ENCODE data around the gene DPH7. TPM values are rescaled to one million over a fixed set of nuclear protein-coding genes. Genes with fewer than 3 reads are reported as not detected.

DPH7 gene
- total RNA-seq, 1 experiment from 2014 or later: 54.4 TPM

DNA sequence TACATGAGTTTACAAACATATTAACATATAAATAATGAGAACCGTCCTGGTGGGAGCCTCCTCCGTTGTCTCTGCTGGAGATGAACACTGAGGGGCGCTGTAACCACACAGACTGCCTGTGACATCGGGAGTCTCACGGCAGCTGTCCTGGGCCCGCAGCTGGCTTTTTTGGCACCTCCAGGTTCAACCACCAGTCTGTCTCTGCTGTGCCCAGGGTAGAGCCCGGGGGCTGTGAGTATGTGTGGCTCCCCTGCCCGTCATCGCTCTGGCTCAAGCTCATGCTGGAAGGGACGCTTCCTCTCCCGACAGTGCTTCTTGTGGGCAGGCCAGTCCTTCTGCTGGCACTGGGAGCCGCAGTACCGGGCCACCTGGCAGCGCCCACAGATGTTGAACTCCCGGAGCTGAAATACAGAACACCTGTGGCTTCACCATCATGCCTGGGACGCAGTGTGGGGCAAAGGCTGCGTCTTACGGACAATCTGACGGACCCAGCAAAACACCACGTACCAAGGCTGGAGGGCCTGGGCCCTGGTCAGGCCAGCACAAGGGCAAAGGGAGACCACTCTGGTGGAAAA is 3.6 kb upstream of the DPH7 start:
- peak; percentile 55 to 66 (median 58); a peak in 5 of 6 replicates for TF ChIP-seq CTCF (IDR thresholded peaks at IDR 0.05 in 2 of 3, conservative IDR thresholded peaks at IDR 0.05 in 1 of 3; ENCODE audit: borderline replicate concordance in 1 of 3, insufficient read depth in 1 of 3, low read depth in 2 of 3, low read length in 2 of 3)
- peak; percentile 83 for TF ChIP-seq RAD21 (IDR thresholded peaks at IDR 0.05; ENCODE audit: low read depth)
- TF ChIP-seq CEBPB (IDR thresholded peaks at IDR 0.05; ENCODE audit: low read depth): no peak
- TF ChIP-seq TCF7L2 (IDR thresholded peaks at IDR 0.05; ENCODE audit: borderline replicate concordance, extremely low read depth, insufficient read depth, insufficient read length): no peak
- no peak for TF ChIP-seq ZNF274 (IDR thresholded peaks at IDR 0.05; ENCODE audit: low read depth, low read length)
- Histone ChIP-seq H3K36me3 (ENCODE audit: control insufficient read depth in 1 of 2, insufficient read depth in 2 of 2, low read length in 2 of 2) (peaks cover 24 to 54% of the 10 kb centered on the region in 2 experiments; a peak in 3 of 4 replicates), H3K27me3 (ENCODE audit: insufficient read depth, low read length) (no peaks in the 10 kb centered on the region), H3K4me2 (ENCODE audit: low read length) (no peak overlapping the region), H3K9me2 (ENCODE audit: insufficient read depth) (no peaks in the 10 kb centered on the region), H3K79me2 (ENCODE audit: insufficient read depth, low read length) (peaks cover 67% of the 10 kb centered on the region), H3K27ac (ENCODE audit: low read depth, low read length) (no peak overlapping the region; the same call in 1 of the 2 replicates), H3K9ac (ENCODE audit: low read length) (no peak overlapping the region), H3K4me3 (replicated peaks in 1 of 2; ENCODE audit: low read depth in 1 of 2, low read length in 2 of 2) (no peak overlapping the region), H3K4me1 (ENCODE audit: control insufficient read depth in 1 of 2, insufficient read depth in 2 of 2, low read length in 2 of 2) (peaks cover 2 to 10% of the 10 kb centered on the region in 2 experiments; a peak in 3 of 4 replicates), H2AFZ (ENCODE audit: low read depth, low read length, poor library complexity, severe bottlenecking) (no peak overlapping the region), H3K9me3 (ENCODE audit: control insufficient read depth in 1 of 2, insufficient read depth in 1 of 2, low read depth in 1 of 2, low read length in 2 of 2) (no peaks in the 10 kb centered on the region), H4K20me1 (ENCODE audit: insufficient read depth) (no peaks in the 10 kb centered on the region)
- ChIA-PET CTCF (interaction anchor here (1.0 to 1.7 kb wide), 3 partner anchors 9 to 113 kb away, joined by 3 to 5 read pairs (median 4); partner anchors contain the start of gene MRPL41), POLR2A (interaction anchor here (1.2 kb wide), 1 partner anchor 36 kb away, joined by 3 read pairs; the partner anchor contains the start of gene EHMT1), RAD21 (ENCODE audit: low non-redundant PET in 1 of 2, low total read pairs in 2 of 2, uncharacterized antibody in 2 of 2, unreplicated experiment in 2 of 2) (interaction anchor here in 1 of 2 experiments (0.7 kb wide), 1 partner anchor 8 kb away, joined by 3 read pairs; no protein-coding TSS in a partner anchor)
- no peak for DNase-seq (ENCODE audit: low read depth, low spot score)
- ATAC-seq: no peak
- intact Hi-C loops (cut with micrococcal nuclease): no loop called here
- BruUV-seq (replicated peaks): no TSS peak

Measured in HCT116 (cell line).